Lower lobe of right lung (tissue), 2 donors: Measurements from ENCODE around the gene ZAP70. TPM values are rescaled to one million over a fixed set of nuclear protein-coding genes. Genes with fewer than 3 reads are reported as not detected.
A peak's percentile ranks its signal among the peaks of the same experiment; 100 is the strongest.

Experiments
- ATAC-seq, 2 donors: fragments of 200-7000 bp; cut with Tn5 transposase; one replicate each; pipeline ENCODE4 v1.9.1; 2020 to 2022; ENCODE audit warnings: mild to moderate bottlenecking in 2 of 2, moderate library complexity in 2 of 2
- DNase-seq: peaks from one replicate; pipeline ENCODE4 v3.0.0-alpha.2; 2020
- H3K27ac ChIP-seq: fragments of 200-600 bp; one replicate; pipeline ENCODE4 v1.8.0; 2022
- H3K27me3 ChIP-seq: fragments of 200-600 bp; one replicate; pipeline ENCODE4 v1.8.0; 2022; ENCODE audit warnings: low read depth
- H3K36me3 ChIP-seq: fragments of 200-600 bp; one replicate; pipeline ENCODE4 v1.8.0; 2022; ENCODE audit warnings: mild to moderate bottlenecking
- H3K4me1 ChIP-seq: fragments of 200-600 bp; one replicate; pipeline ENCODE4 v1.8.0; 2022
- H3K4me3 ChIP-seq: fragments of 200-600 bp; one replicate; pipeline ENCODE4 v1.8.0; 2022; ENCODE audit warnings: mild to moderate bottlenecking
- H3K9me3 ChIP-seq: fragments of 200-600 bp; one replicate; pipeline ENCODE4 v1.8.0; 2022
- intact Hi-C: fragments of 100-400 bp; cut with DNase I; formaldehyde crosslinking; loops from one replicate; pipeline ENCODE4 v1.11.0; 2022
- total RNA-seq: library from RNA; stranded (reverse); fragmentation: NEBNext Ultra II Directional; extraction: Animal tissue kit (Norgen Biotek cat#: 25700); gene quantifications from one replicate; pipeline ENCODE4 v1.2.1, GENCODE V29; 2021
- TF ChIP-seq, protein P1 (sequence below): fragments of 200-600 bp; IDR thresholded peaks from one replicate; pipeline ENCODE4 v1.8.0; 2022; ENCODE audit warnings: antibody characterized with exemption, mild to moderate bottlenecking
- donor health status: DM: no; HTN: yes; CAD: no; lungs with severe emphysema.

ZAP70 gene
- total RNA-seq, 1 donor from 2014 or later, result 8.8 TPM

DNA sequence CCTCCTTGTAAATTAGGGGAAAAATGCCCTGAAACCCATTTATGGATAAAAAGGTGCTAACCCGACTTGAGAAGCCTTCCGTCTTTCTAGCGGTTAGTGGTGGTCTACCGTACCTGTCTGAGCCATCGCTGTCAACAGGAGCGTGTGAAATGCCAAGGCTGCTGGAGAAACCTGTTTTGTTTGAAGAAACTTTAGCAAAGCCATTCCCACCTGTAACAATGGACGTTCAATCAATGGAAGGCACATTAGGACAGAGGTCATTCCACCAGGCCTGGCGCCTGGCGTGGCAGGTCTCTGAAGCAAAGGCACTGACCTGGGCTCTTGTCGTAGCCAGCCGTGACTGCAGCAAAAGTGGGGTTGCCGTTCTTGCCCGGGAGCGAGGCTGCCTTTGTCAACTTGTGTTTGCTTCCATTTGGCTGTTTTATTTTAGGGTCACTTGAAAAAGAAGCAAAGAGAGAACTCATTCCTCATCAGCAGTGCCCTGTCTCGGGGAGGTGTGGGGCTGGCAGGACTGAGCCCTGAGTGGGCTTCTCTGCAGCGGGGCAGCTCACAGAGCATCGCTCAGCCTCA, 47.2 kb downstream of the ZAP70 start:
- DNase-seq, result no peak
- H3K36me3 ChIP-seq, result peaks cover 98% of the 10 kb centered on the region
- intact Hi-C loops, result no loop called here
- no peak overlapping the region for H3K27ac ChIP-seq
- ATAC-seq, result no peak
- H3K27me3 ChIP-seq, result no peaks in the 10 kb centered on the region
- TF ChIP-seq, protein P1, sequence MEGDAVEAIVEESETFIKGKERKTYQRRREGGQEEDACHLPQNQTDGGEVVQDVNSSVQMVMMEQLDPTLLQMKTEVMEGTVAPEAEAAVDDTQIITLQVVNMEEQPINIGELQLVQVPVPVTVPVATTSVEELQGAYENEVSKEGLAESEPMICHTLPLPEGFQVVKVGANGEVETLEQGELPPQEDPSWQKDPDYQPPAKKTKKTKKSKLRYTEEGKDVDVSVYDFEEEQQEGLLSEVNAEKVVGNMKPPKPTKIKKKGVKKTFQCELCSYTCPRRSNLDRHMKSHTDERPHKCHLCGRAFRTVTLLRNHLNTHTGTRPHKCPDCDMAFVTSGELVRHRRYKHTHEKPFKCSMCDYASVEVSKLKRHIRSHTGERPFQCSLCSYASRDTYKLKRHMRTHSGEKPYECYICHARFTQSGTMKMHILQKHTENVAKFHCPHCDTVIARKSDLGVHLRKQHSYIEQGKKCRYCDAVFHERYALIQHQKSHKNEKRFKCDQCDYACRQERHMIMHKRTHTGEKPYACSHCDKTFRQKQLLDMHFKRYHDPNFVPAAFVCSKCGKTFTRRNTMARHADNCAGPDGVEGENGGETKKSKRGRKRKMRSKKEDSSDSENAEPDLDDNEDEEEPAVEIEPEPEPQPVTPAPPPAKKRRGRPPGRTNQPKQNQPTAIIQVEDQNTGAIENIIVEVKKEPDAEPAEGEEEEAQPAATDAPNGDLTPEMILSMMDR, result no peak
- H3K9me3 ChIP-seq, result no peaks in the 10 kb centered on the region
- H3K4me1 ChIP-seq, result no peaks in the 10 kb centered on the region
- H3K4me3 ChIP-seq, result no peak overlapping the region

DNA sequence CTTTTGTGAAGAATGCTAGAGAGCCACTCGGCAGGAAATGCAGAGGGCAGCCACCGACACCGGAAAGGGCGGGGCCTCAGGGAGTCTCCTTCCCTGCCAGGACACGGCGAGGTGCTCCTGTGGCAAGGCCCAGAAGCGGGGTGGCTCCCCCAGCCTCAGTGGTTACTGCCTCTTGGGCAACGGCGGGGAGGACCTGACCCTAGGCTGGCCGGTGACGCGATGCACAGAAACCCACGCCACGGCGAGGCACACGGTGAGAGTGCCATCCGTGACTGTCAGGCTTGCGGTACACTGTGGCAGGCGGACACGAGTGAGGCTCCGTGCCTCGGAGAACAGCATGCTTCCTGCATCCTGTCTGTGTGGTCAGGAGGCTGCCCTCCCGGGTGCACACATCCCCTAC, 47.8 kb downstream of the ZAP70 start:
- DNase-seq (no peak), ATAC-seq (peak; percentile 18 to 20)
- no peaks in the 10 kb centered on the region for H3K27me3 ChIP-seq
- no peaks in the 10 kb centered on the region for H3K4me1 ChIP-seq
- H3K9me3 ChIP-seq, result no peaks in the 10 kb centered on the region
- peaks cover 98% of the 10 kb centered on the region for H3K36me3 ChIP-seq
- intact Hi-C loops, result no loop called here
- H3K27ac ChIP-seq, result no peak overlapping the region
- no peak overlapping the region for H3K4me3 ChIP-seq
- TF ChIP-seq, protein P1, result no peak

DNA sequence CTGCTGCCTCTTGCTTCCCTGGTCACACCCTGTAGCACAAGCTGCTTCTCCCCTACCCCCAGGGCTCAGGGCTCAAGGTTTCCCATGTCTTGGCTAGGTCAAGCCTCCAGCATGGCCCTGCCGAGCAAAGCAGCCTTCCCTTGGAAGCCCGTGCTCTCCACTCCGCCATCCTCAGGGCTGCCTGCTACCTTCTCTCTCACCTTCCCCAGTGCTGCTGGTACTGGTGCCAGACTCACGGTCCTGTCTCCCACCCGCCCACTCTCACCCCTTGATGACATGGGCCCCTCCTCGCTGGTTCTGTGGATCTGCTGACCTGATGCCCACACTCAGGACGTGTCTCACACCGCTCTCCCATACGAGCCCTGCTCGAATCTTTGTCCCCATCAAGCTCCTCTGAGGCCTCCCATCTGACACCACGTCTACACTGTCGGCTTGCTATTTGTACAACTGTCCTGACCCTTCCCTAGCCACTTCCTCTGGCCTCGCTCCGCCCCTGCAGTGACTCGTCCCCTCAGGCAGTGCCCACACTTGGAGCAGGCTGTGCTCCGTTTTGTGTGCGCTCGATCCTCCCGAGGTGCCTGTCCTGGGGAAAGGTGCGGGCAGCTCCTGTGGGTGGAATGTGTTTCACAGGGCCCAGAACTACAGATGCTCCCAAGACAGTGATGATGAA, 49.9 kb downstream of the ZAP70 start:
- TF ChIP-seq, protein P1, result no peak
- no peak overlapping the region for H3K27ac ChIP-seq
- H3K4me1 ChIP-seq, result no peaks in the 10 kb centered on the region
- DNase-seq (no peak), ATAC-seq (no peak)
- no peaks in the 10 kb centered on the region for H3K9me3 ChIP-seq
- H3K4me3 ChIP-seq, result no peak overlapping the region
- H3K27me3 ChIP-seq, result no peaks in the 10 kb centered on the region
- H3K36me3 ChIP-seq, result peaks cover 80% of the 10 kb centered on the region
- intact Hi-C loops, result no loop called here

DNA sequence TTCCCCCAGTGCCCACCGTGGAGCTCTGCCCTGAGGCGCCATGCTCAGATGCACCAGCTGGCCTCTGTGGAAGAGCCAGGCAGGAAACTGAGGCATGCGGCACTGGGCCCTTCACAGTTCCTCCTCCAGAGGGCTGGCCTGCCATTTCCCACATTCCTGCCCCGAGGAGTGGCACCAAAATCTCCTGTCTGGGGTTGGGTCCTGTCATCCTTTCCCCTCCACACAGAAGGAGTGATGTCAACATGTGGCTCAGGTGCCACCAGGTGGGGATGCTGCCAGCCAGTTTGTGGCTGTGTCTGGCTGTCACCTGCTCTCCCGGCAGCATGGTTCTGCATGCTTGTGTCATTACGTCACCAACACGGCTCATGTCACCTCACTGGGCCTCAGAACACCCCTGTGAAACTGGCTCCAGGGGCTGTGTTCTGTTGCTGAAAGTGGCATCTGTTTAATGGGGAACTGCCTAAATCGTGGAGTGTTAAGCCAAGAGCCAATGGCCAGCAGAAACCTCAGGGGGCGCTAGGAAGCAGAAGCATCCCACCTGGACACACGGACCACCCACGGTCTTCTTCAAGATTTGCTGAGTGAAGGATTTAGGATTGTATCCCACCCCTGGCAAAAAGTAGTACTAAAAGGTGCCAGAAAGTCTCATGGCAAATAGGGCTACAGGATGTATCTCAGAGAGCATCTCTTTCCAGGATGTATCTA, 51.3 kb downstream of the ZAP70 start:
- peak in 1 of 2 donors; percentile 61 for ATAC-seq
- intact Hi-C loops, result no loop called here
- Histone ChIP-seq H3K9me3 (no peaks in the 10 kb centered on the region), H3K27me3 (no peaks in the 10 kb centered on the region), H3K4me3 (no peak overlapping the region), H3K4me1 (no peaks in the 10 kb centered on the region), H3K36me3 (peaks cover 66% of the 10 kb centered on the region), H3K27ac (no peak overlapping the region)
- no peak for DNase-seq
- TF ChIP-seq, protein P1, result no peak

DNA sequence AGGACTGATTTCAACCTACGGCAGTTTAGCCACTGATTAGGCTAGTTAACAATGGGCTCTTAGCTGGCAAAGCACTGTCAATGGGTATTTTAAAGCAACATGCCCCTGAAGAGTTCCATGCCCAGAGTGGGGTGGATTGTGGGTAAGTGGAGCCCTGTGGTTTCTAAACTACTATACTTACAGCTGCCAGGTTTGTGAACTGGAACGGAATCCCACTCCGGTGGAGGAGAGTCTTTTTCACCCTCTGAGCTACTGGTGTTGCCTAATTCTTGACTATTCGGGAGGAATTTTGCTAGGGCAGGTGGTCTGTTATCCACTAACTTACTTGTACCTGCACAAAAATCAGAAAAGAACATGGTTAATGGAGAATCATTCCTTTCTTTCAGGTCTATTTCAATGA, 52.6 kb downstream of the ZAP70 start:
- Histone ChIP-seq H3K4me1 (no peaks in the 10 kb centered on the region), H3K9me3 (no peaks in the 10 kb centered on the region), H3K4me3 (no peak overlapping the region), H3K27me3 (no peaks in the 10 kb centered on the region), H3K27ac (no peak overlapping the region), H3K36me3 (peaks cover 60% of the 10 kb centered on the region)
- intact Hi-C loops, result no loop called here
- no peak for ATAC-seq
- TF ChIP-seq, protein P1, result no peak
- no peak for DNase-seq
